Neural crest cell (in vitro differentiated cells): ENCODE measurements around the gene LRRC7. TPM values are rescaled to one million over a fixed set of nuclear protein-coding genes. Genes with fewer than 3 reads are reported as not detected.

Source experiments
- DNase-seq: peaks from one replicate; pipeline ENCODE4 v3.0.0; 2021; ENCODE audit warnings: low read depth, mixed read lengths, low spot score
- H3K27ac Mint-ChIP-seq: one replicate; pipeline ENCODE4 v1.8.0; 2021; ENCODE audit warnings: mild to moderate bottlenecking, mixed read lengths; ENCODE audit not compliant: unreplicated experiment
- H3K27me3 Mint-ChIP-seq: 2 replicates; pipeline ENCODE4 v1.8.0; 2021; ENCODE audit warnings: low read depth, mild to moderate bottlenecking, mixed read lengths
- H3K36me3 Mint-ChIP-seq: 2 replicates; pipeline ENCODE4 v1.8.0; 2021; ENCODE audit warnings: low read depth, mild to moderate bottlenecking, mixed read lengths
- H3K4me1 Mint-ChIP-seq: 2 replicates; pipeline ENCODE4 v1.8.0; 2021; ENCODE audit warnings: mixed read lengths
- H3K4me3 Mint-ChIP-seq: one replicate; pipeline ENCODE4 v1.8.0; 2021; ENCODE audit warnings: mild to moderate bottlenecking, mixed read lengths
- H3K9me3 Mint-ChIP-seq: 2 replicates; pipeline ENCODE4 v1.8.0; 2021; ENCODE audit warnings: mixed read lengths
- total RNA-seq: library from RNA; stranded (reverse); gene quantifications from 2 replicates; pipeline ENCODE4 v1.2.1, GENCODE V29; 2021
- TF ChIP-seq, protein P1 (sequence below): fragments of 200-600 bp; sonication (generic); conservative IDR thresholded peaks from 2 replicates; pipeline ENCODE4 v1.5.0; 2021; ENCODE audit warnings: antibody characterized with exemption, mild to moderate bottlenecking

LRRC7 gene
- total RNA-seq, 1 donor from 2014 or later, result 2.4 TPM

DNA sequence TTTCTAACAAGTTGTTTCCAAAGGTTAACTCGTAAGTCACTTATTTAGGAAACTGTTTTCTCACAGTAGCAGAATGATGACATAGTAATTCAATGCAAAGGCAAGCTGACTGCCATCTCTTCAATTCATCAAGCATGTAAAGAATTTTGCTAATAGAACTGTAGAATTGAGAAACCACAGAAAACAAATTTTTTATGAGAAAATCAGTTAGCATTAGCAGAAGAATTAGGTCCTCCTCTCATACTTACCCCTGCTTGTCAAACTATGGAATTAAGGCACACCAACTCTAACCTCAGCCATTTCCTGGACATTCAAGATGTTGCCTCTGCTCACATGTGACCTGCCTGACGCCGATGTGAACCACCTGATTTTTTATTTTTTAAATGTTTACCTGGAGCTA is 522.4 kb downstream of the LRRC7 start:
- no peaks in the 10 kb centered on the region for H3K36me3 Mint-ChIP-seq
- no peak overlapping the region for H3K27ac Mint-ChIP-seq
- H3K9me3 Mint-ChIP-seq, result no peaks in the 10 kb centered on the region
- H3K4me3 Mint-ChIP-seq, result no peak overlapping the region
- H3K27me3 Mint-ChIP-seq, result no peaks in the 10 kb centered on the region
- no peaks in the 10 kb centered on the region for H3K4me1 Mint-ChIP-seq
- TF ChIP-seq, protein P1, sequence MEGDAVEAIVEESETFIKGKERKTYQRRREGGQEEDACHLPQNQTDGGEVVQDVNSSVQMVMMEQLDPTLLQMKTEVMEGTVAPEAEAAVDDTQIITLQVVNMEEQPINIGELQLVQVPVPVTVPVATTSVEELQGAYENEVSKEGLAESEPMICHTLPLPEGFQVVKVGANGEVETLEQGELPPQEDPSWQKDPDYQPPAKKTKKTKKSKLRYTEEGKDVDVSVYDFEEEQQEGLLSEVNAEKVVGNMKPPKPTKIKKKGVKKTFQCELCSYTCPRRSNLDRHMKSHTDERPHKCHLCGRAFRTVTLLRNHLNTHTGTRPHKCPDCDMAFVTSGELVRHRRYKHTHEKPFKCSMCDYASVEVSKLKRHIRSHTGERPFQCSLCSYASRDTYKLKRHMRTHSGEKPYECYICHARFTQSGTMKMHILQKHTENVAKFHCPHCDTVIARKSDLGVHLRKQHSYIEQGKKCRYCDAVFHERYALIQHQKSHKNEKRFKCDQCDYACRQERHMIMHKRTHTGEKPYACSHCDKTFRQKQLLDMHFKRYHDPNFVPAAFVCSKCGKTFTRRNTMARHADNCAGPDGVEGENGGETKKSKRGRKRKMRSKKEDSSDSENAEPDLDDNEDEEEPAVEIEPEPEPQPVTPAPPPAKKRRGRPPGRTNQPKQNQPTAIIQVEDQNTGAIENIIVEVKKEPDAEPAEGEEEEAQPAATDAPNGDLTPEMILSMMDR, result no peak
- no peak for DNase-seq

DNA sequence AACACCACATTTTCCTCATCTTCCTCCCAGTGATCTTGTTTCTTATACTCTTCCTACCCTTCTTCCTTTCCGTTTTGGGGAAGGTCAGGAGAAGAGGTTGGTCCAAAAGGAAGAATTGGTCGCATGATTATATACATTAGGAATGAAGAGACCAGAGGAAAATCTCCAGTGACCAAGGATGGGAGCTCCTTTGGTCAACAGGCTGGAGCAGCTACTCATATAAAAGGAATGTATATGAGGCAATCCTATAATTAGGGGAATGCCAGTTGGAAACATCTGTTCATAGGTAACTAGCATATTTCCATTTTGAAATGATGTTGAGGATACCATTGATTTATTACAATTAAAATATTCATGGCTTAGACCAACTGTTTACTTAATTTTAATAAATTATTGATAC is 523.2 kb downstream of the LRRC7 start:
- Mint-ChIP-seq H3K4me3 (no peak overlapping the region), H3K27ac (no peak overlapping the region), H3K36me3 (no peaks in the 10 kb centered on the region), H3K4me1 (no peaks in the 10 kb centered on the region), H3K27me3 (no peaks in the 10 kb centered on the region), H3K9me3 (no peaks in the 10 kb centered on the region)
- DNase-seq, result no peak
- TF ChIP-seq, protein P1, result no peak

DNA sequence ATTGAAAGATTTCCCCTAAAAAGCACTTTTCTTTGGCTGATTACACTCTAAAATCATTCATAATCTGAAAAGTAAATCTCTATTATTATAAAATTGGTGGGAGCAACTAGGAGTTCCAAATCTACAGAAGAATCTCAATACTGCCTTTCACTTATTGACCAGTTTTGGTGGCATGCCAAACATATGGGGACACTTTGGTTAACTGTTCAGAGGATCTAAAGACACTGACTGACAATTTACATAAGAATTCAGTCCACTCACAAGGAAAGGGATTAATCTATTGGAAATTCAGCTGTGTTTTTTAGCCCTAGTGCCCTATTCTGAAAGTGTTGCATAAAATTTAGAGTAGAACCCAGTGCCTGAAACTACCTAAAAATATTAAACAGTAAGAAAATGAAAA is 524.1 kb downstream of the LRRC7 start:
- no peaks in the 10 kb centered on the region for H3K27me3 Mint-ChIP-seq
- no peak overlapping the region for H3K27ac Mint-ChIP-seq
- TF ChIP-seq, protein P1, result no peak
- DNase-seq, result no peak
- H3K4me3 Mint-ChIP-seq, result no peak overlapping the region
- no peaks in the 10 kb centered on the region for H3K4me1 Mint-ChIP-seq
- H3K36me3 Mint-ChIP-seq, result no peaks in the 10 kb centered on the region
- no peaks in the 10 kb centered on the region for H3K9me3 Mint-ChIP-seq

DNA sequence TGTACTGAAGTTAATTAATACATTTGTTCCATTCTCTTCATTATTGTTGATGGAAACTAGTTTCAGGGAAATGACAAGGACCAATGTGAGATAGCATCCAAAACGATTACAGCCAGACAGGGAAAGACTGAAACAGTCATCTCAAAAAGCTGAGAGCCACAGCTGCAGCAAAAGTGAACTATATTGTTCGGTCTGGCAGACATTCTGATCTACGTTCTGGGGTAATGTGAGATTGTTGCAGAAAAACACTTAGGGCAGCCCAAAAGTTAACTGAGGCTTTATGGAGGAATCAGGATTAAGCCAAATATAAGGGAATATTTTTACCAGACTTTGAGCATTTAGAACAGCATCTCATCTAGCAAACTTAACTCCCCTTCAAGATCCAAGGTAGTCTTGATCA is 524.8 kb downstream of the LRRC7 start:
- no peaks in the 10 kb centered on the region for H3K9me3 Mint-ChIP-seq
- DNase-seq, result no peak
- no peaks in the 10 kb centered on the region for H3K4me1 Mint-ChIP-seq
- no peaks in the 10 kb centered on the region for H3K36me3 Mint-ChIP-seq
- H3K4me3 Mint-ChIP-seq, result no peak overlapping the region
- H3K27ac Mint-ChIP-seq, result no peak overlapping the region
- H3K27me3 Mint-ChIP-seq, result no peaks in the 10 kb centered on the region
- TF ChIP-seq, protein P1, result no peak

DNA sequence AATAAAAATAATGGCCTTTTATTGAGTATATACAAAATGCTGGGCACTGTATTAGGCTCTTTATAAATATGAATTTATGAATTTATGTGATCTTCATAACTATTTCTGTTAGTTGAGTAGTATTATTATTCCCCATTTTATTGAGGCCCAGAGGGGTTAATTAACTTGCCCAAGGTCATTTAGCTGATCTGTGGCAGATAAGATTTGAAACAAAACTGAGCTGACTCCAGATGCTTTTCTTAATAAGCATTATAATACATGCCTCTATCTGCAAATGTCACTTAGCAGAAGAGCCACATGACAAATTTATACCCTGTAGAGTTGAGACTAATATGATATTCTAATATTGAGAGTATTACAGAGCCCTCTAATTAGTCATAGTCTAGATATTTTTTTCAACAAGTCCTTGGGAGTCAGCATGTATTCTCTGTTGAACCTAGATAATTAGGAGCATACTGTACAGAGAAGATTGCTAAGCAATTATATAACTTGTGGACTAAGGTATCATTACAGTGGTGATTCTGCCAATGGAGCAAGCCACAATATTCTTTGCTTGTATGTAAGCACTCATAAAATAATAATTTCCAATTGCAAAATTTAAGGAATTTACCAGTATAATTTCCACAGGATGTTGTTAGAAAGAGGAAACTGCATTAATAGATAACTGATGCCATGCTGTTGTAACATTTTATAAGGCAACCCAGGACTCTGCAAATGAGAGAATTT is 525.7 kb downstream of the LRRC7 start:
- no peak for DNase-seq
- no peaks in the 10 kb centered on the region for H3K36me3 Mint-ChIP-seq
- H3K27me3 Mint-ChIP-seq, result no peaks in the 10 kb centered on the region
- H3K4me3 Mint-ChIP-seq, result no peak overlapping the region
- H3K9me3 Mint-ChIP-seq, result no peaks in the 10 kb centered on the region
- no peak overlapping the region for H3K27ac Mint-ChIP-seq
- TF ChIP-seq, protein P1, result no peak
- no peaks in the 10 kb centered on the region for H3K4me1 Mint-ChIP-seq
